AG04450 (cell line): Measurements from ENCODE around the gene OGFOD1. TPM values are rescaled to one million over a fixed set of nuclear protein-coding genes. Genes with fewer than 3 reads are reported as not detected.

Experiments
- CTCF ChIA-PET: fragments of 300-600, 350-600 bp; formaldehyde crosslinking; extraction: SDS; loops from one replicate; lab custom pipeline; 2022; ENCODE audit warnings: antibody characterized with exemption, inconsistent platforms; lab: Charles Lee
- POLR2A ChIA-PET: fragments of 350-600 bp; formaldehyde crosslinking; extraction: SDS; loops from one replicate; lab custom pipeline; 2021; ENCODE audit warnings: antibody characterized with exemption, inconsistent platforms; lab: Yijun Ruan, JAX
- DNase-seq: peaks from one replicate; pipeline ENCODE4 v3.0.0-alpha.2; 2011; ENCODE audit warnings: low read depth, low spot score
- H3K27ac ChIP-seq: one replicate; pipeline ENCODE4 v1.5.1; 2012; ENCODE audit warnings: low read depth, low read length, control low read depth
- H3K27me3 ChIP-seq: one replicate; pipeline ENCODE4 v1.6.0; 2012; ENCODE audit warnings: low read length; ENCODE audit not compliant: control insufficient read depth, insufficient read depth
- H3K4me3 ChIP-seq: 2 replicates; pipeline ENCODE4 v1.5.1; 2011; ENCODE audit warnings: mild to moderate bottlenecking, low read depth, low read length, control low read depth
- H3K9me3 ChIP-seq: 2 replicates; pipeline ENCODE4 v1.5.1; 2012; ENCODE audit warnings: low read length; ENCODE audit not compliant: control insufficient read depth, insufficient read depth
- CTCF ChIP-seq: IDR thresholded peaks from 2 replicates; pipeline ENCODE4 v1.5.1; 2011; ENCODE audit warnings: low read depth, low read length, control low read depth, inconsistent platforms
- polyA plus RNA-seq: library from polyadenylated mRNA; depleted of rRNA; stranded (reverse); fragments of >200 nt; gene quantifications from 2 replicates; pipeline ENCODE4 v1.2.3, GENCODE V29; 2011

Gene OGFOD1
- polyA plus RNA-seq, 1 experiment = 89.0 TPM

GRCh38 chr16:56512025-56512424 is 60.7 kb downstream of the OGFOD1 start:
- ChIA-PET CTCF (interaction anchor here (3.4 kb wide), 1 partner anchor 190 kb away, joined by 59 read pairs; no protein-coding TSS in a partner anchor), POLR2A (no interaction called here)
- Histone ChIP-seq H3K4me3 (no peak overlapping the region), H3K27me3 (no peaks in the 10 kb centered on the region), H3K27ac (no peak overlapping the region), H3K9me3 (no peaks in the 10 kb centered on the region)
- DNase-seq = no peak
- no peak for TF ChIP-seq CTCF

GRCh38 chr16:56513091-56513490 is 61.7 kb downstream of the OGFOD1 start:
- no peak for DNase-seq
- CTCF ChIA-PET = interaction anchor here (0.8 to 3.4 kb wide), 9 partner anchors 8 to 194 kb away, joined by 3 to 59 read pairs (median 5); partner anchors contain the start of gene MT1E
- Histone ChIP-seq H3K4me3 (no peak overlapping the region), H3K27me3 (no peaks in the 10 kb centered on the region), H3K27ac (no peak overlapping the region), H3K9me3 (no peaks in the 10 kb centered on the region)
- POLR2A ChIA-PET = no interaction called here
- TF ChIP-seq CTCF = no peak

- CTCF ChIA-PET = interaction anchor here (0.6 to 3.4 kb wide), 19 partner anchors 9 to 276 kb away, joined by 3 to 59 read pairs (median 4); partner anchors contain the start of genes MT1E and MT1G
- POLR2A ChIA-PET = interaction anchor here (1.1 kb wide), 1 partner anchor 169 kb away, joined by 3 read pairs; the partner anchor contains the start of gene MT1X
- H3K9me3 ChIP-seq = no peaks in the 10 kb centered on the region
- TF ChIP-seq CTCF = peak; percentile 81
- no peak overlapping the region for H3K4me3 ChIP-seq
- H3K27me3 ChIP-seq = no peaks in the 10 kb centered on the region
- no peak overlapping the region for H3K27ac ChIP-seq
- peak; percentile 29 for DNase-seq
Observed at GRCh38 chr16:56513972-56514371, 62.6 kb downstream of the OGFOD1 start.

- POLR2A ChIA-PET = no interaction called here
- Histone ChIP-seq H3K27me3 (no peaks in the 10 kb centered on the region), H3K4me3 (no peak overlapping the region), H3K27ac (no peak overlapping the region), H3K9me3 (no peaks in the 10 kb centered on the region; the same call in 1 of the 2 replicates)
- TF ChIP-seq CTCF = no peak
- DNase-seq = no peak
- CTCF ChIA-PET = interaction anchor here (1.0 to 3.4 kb wide), 4 partner anchors 11 to 272 kb away, joined by 4 to 59 read pairs (median 10); no protein-coding TSS in a partner anchor
Observed at GRCh38 chr16:56514845-56515244, 63.5 kb downstream of the OGFOD1 start.

- Histone ChIP-seq H3K27ac (no peak overlapping the region), H3K9me3 (no peaks in the 10 kb centered on the region; the same call in 1 of the 2 replicates), H3K27me3 (no peaks in the 10 kb centered on the region), H3K4me3 (no peak overlapping the region)
- TF ChIP-seq CTCF = no peak
- ChIA-PET POLR2A (no interaction called here), CTCF (interaction anchor here (1.0 to 1.4 kb wide), 2 partner anchors 85 to 186 kb away, joined by 4 to 5 read pairs; no protein-coding TSS in a partner anchor)
- no peak for DNase-seq
Observed at GRCh38 chr16:56515665-56516064, 64.3 kb downstream of the OGFOD1 start.
